Lower lobe of right lung (tissue), 2 donors: ENCODE measurements around the gene SAPCD1. TPM values are rescaled to one million over a fixed set of nuclear protein-coding genes. Genes with fewer than 3 reads are reported as not detected.

Experiments
- ATAC-seq, 2 donors: fragments of 200-7000 bp; cut with Tn5 transposase; one replicate each; pipeline ENCODE4 v1.9.1; 2020 to 2022; ENCODE audit warnings: mild to moderate bottlenecking in 2 of 2, moderate library complexity in 2 of 2
- DNase-seq: peaks from one replicate; pipeline ENCODE4 v3.0.0-alpha.2; 2020
- H3K27ac ChIP-seq: fragments of 200-600 bp; one replicate; pipeline ENCODE4 v1.8.0; 2022
- H3K27me3 ChIP-seq: fragments of 200-600 bp; one replicate; pipeline ENCODE4 v1.8.0; 2022; ENCODE audit warnings: low read depth
- H3K36me3 ChIP-seq: fragments of 200-600 bp; one replicate; pipeline ENCODE4 v1.8.0; 2022; ENCODE audit warnings: mild to moderate bottlenecking
- H3K4me1 ChIP-seq: fragments of 200-600 bp; one replicate; pipeline ENCODE4 v1.8.0; 2022
- H3K4me3 ChIP-seq: fragments of 200-600 bp; one replicate; pipeline ENCODE4 v1.8.0; 2022; ENCODE audit warnings: mild to moderate bottlenecking
- H3K9me3 ChIP-seq: fragments of 200-600 bp; one replicate; pipeline ENCODE4 v1.8.0; 2022
- intact Hi-C: fragments of 100-400 bp; cut with DNase I; formaldehyde crosslinking; loops from one replicate; pipeline ENCODE4 v1.11.0; 2022
- total RNA-seq: library from RNA; stranded (reverse); fragmentation: NEBNext Ultra II Directional; extraction: Animal tissue kit (Norgen Biotek cat#: 25700); gene quantifications from one replicate; pipeline ENCODE4 v1.2.1, GENCODE V29; 2021
- TF ChIP-seq, protein P1 (sequence below): fragments of 200-600 bp; IDR thresholded peaks from one replicate; pipeline ENCODE4 v1.8.0; 2022; ENCODE audit warnings: antibody characterized with exemption, mild to moderate bottlenecking
- donor health status: DM: no; HTN: yes; CAD: no; lungs with severe emphysema.

SAPCD1 gene
- total RNA-seq, 1 donor from 2014 or later, result 1.2 TPM

DNA sequence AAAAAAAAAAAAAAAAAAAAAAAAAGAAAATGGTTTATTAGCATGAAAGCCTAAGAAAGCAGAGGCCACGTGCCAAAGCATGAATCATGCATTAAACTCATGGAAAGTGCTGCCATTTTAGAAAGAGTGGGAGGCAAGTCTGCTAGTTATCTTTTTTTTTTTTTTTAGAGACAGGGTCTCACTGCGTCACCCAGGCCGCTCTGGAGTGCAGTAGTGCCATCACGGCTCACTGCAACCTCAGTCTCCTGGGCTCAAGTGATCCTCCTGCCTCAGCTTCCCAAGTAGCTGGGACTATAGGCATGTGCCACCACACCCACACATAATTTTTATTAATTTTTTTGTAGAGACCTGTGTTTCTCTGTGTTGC is 9.5 kb downstream of the SAPCD1 start:
- Histone ChIP-seq H3K9me3 (no peaks in the 10 kb centered on the region), H3K27ac (no peak overlapping the region), H3K36me3 (no peaks in the 10 kb centered on the region), H3K27me3 (no peaks in the 10 kb centered on the region), H3K4me1 (peaks cover 20% of the 10 kb centered on the region), H3K4me3 (no peak overlapping the region)
- ATAC-seq, result no peak
- intact Hi-C loops, result no loop called here
- TF ChIP-seq, protein P1, sequence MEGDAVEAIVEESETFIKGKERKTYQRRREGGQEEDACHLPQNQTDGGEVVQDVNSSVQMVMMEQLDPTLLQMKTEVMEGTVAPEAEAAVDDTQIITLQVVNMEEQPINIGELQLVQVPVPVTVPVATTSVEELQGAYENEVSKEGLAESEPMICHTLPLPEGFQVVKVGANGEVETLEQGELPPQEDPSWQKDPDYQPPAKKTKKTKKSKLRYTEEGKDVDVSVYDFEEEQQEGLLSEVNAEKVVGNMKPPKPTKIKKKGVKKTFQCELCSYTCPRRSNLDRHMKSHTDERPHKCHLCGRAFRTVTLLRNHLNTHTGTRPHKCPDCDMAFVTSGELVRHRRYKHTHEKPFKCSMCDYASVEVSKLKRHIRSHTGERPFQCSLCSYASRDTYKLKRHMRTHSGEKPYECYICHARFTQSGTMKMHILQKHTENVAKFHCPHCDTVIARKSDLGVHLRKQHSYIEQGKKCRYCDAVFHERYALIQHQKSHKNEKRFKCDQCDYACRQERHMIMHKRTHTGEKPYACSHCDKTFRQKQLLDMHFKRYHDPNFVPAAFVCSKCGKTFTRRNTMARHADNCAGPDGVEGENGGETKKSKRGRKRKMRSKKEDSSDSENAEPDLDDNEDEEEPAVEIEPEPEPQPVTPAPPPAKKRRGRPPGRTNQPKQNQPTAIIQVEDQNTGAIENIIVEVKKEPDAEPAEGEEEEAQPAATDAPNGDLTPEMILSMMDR, result no peak
- DNase-seq, result no peak

DNA sequence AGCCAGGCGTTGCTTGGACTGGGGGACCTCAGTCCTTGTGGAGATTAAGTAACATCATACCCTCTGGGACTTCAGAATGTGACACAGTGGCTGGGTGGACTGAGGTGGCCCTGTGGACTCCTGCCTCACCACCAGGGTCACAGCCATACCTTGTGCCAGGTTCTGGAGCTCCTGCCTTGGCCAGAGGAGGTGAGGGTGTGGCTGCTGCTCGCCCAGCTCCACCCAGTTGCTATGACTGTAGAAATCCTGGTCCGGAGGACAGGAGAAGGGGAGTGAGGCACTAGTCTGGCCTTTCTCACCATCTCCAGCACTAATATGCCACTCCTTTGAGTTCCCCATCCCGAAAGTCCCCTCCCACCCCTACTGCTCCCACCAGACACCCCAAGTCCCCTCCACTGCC is 12.7 kb downstream of the SAPCD1 start:
- no peak overlapping the region for H3K27ac ChIP-seq
- TF ChIP-seq, protein P1, result no peak
- intact Hi-C loops, result no loop called here
- ATAC-seq, result no peak
- DNase-seq, result no peak
- H3K4me3 ChIP-seq, result no peak overlapping the region
- peaks cover 20% of the 10 kb centered on the region for H3K36me3 ChIP-seq
- no peaks in the 10 kb centered on the region for H3K9me3 ChIP-seq
- peaks cover 13% of the 10 kb centered on the region for H3K4me1 ChIP-seq
- H3K27me3 ChIP-seq, result no peaks in the 10 kb centered on the region

DNA sequence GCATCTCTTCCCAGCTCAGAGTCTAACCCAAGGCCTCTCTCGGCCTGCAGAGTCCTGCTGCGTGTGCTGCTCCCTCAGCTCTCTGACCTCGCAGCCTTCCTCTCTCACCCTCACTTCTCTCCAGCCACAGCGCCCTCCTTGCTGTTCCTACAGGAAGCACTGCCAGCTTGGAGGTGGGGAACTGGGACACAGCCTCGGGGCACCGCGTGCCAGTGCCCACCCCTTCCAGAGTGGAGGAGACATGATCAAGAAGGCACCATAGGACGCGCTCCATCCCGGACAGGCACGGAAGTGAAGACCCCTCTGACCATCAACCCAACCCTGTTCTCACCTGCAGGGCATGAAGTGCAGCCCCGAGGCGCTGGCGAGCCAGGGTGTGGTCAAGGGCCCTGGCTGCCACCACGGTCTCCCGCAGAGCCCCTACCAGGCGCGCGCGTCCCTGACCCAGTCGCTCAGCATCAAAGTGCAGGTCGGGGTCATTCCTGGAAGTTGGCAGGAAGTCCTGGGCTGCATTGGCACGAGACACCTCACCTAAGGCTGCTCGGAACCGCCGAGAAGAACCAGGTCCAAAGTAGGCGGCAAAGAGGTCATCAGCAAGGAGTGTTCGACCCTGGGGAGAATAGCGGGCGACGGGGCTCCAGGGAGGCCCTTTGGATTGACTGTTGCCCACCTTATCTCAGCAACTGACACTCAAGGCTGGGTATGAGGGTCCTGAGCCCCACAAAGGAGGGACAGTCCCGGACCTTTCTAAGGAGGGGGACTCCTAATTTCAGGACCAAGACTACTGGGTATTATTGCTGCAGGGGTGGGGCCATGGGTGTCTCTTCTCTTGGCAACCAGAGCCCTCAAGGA is 13.4 kb downstream of the SAPCD1 start:
- DNase-seq (no peak), ATAC-seq (no peak)
- intact Hi-C loops, result no loop called here
- no peaks in the 10 kb centered on the region for H3K27me3 ChIP-seq
- H3K9me3 ChIP-seq, result no peaks in the 10 kb centered on the region
- H3K36me3 ChIP-seq, result peaks cover 27% of the 10 kb centered on the region
- TF ChIP-seq, protein P1, result no peak
- peak overlapping the region; percentile 50 for H3K27ac ChIP-seq
- no peak overlapping the region for H3K4me3 ChIP-seq
- H3K4me1 ChIP-seq, result peaks cover 13% of the 10 kb centered on the region

DNA sequence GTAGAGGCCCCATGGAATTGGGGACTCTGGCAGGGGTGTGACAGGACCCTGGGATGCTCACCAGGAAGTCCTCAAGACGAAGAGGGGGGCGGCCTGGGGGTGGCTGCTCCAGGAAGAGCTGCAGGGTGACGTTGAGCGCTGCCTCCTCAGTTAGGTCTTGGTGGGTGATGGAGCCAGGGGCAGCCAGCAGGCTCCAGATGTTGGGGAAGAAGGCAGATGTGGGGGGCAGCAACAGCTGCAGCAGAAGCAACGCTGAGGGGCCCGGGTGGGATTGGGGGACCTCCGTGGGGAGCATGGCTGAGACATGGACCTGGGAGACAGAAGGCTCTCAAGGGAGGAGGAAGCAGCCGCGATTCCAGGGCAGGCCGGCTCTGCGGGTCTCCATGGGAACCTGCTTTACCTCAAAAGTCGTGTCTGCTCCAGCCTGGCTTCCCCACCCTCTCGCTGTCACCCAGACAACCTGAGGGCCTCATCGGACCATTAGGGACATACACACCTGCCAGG is 14.1 kb downstream of the SAPCD1 start:
- Histone ChIP-seq H3K36me3 (peaks cover 34% of the 10 kb centered on the region), H3K9me3 (no peaks in the 10 kb centered on the region), H3K4me3 (peak overlapping the region; percentile 33), H3K4me1 (peaks cover 13% of the 10 kb centered on the region), H3K27me3 (no peaks in the 10 kb centered on the region), H3K27ac (peak overlapping the region; percentile 50)
- TF ChIP-seq, protein P1, result no peak
- ATAC-seq, result peak in 1 of 2 donors; percentile 38
- intact Hi-C loops, result no loop called here
- DNase-seq, result peak; percentile 57

DNA sequence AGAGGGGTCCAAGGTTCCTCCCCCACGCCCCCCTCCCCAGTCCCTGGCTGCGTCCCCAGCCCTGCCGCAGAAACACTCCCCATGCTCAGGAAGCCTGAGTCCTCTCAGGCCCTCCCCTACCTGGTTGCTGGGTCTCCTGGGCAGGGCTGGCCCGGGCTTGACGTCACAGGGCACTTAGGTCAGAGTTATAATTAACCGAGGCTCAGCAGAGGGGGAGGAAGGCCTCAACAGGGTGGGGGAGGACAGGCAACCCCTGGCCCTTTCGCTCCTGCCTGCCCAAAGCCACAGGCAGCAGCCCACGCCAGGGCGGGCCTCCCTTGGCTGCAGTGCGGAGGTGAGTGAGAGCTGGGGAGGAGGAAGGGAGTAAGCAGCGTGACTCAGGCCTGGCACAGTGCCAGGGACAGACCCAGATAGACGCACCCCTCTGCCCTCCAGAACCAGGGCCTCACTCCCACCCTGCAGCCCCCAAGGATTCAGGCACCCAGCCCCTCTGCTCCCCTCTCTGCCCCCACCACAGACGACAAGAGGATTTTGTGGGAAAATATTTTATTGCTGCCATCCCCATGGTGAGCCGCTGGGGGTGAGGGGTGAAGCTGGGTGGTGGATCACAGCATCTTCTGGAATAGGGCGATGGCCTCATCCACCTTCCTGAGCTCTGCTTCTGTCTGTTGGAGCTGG is 14.7 kb downstream of the SAPCD1 start, which contains the start of gene VWA7:
Gene VWA7, minus strand, starts transcription at position 340 of the 678 bp plus-strand sequence. CDS start 549 bp downstream, outside the sequence.
- ATAC-seq, result peak; percentile 87 to 91
- intact Hi-C loops, result no loop called here
- TF ChIP-seq, protein P1, result no peak
- DNase-seq, result peak; percentile 83
- peak within 1 kb of the TSS; percentile 50 for H3K27ac ChIP-seq
- peaks cover 40% of the 10 kb centered on the region for H3K36me3 ChIP-seq
- H3K4me1 ChIP-seq, result peaks cover 13% of the 10 kb centered on the region
- peak within 1 kb of the TSS; percentile 33 for H3K4me3 ChIP-seq
- H3K9me3 ChIP-seq, result no peaks in the 10 kb centered on the region
- H3K27me3 ChIP-seq, result no peaks in the 10 kb centered on the region
